DMS114 treated with DMSO at 0.1 percent for 48 hours (cell line): Measurements from ENCODE around the gene SCAF4.

ENCODE experiments used
- DNase-seq: peaks from one replicate; lab custom pipeline; 2025; ENCODE audit not compliant: unreplicated experiment; lab: John Stamatoyannopoulos, UW

Gene SCAF4

GRCh38 chr21:31714741-31715365 lies 17.1 kb downstream of the SCAF4 start:
- no peak for DNase-seq

- no peak for DNase-seq
Observed at GRCh38 chr21:31713973-31714740, 17.8 kb downstream of the SCAF4 start.

- DNase-seq = no peak
Observed at GRCh38 chr21:31713115-31713514, 18.8 kb downstream of the SCAF4 start.

GRCh38 chr21:31711745-31712285 lies 20.1 kb downstream of the SCAF4 start:
- no peak for DNase-seq

- no peak for DNase-seq
Observed at GRCh38 chr21:31711326-31711725, 20.6 kb downstream of the SCAF4 start.

DNA sequence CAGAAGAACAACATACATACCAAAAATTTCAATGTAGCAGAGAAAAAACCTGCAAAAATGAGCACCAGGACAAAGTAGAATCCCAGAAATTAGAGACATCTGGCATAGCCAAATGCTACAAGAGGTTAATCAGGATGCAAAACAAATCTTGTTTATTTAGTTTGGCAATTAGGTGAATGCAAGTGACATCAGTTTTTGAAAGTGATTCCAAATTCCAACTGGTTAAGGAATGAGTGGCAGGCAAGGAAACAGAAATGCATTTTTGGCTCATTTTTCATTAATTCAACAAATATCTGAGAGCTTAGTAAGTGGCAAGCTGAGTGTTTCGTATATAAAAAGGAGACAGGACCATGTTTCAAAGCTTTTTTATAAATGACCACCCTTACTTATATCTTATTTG lies 21.3 kb downstream of the SCAF4 start:
- DNase-seq = no peak

- no peak for DNase-seq
Observed at GRCh38 chr21:31708541-31708940, 23.4 kb downstream of the SCAF4 start.

DNA sequence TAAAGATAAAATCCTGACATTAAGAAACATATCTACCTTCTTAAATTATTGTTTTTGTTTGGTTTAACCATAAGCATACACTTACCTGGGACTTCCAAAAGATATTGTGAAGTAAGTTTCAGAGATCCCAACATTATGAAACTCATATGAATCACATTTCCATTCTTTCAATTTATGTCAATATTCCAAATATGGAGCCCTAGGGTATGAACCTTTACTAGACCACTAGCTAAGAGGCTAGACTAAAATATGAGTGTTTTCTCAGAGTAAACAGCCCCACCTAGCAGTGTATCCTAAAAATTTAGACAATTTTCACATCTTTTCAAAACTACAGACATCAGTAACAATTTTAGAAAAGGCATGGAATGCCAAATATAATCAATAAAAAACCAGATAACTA lies 24.4 kb downstream of the SCAF4 start:
- DNase-seq = no peak

- DNase-seq = no peak
Observed at GRCh38 chr21:31706562-31706961, 25.4 kb downstream of the SCAF4 start.

GRCh38 chr21:31700040-31700439 lies 31.9 kb downstream of the SCAF4 start:
- no peak for DNase-seq

DNA sequence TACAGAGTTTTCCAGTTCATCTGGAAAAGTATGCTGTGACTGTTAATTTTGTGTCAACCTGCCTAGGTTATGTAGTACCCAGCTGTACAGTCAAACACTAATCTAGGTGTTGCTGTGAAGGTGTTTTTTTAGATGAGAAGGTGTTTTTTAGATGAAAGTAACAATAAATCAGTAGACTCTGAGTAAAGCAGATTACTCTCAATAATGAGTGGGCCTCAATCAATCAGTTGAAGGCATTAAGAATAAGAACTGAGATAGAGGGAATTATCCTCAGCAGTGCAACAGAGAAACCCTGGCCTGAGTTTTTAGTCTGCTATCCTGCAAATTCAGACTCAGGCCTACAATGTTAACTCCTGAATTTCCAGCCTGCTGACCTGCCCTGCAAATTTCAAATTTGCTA lies 33.5 kb downstream of the SCAF4 start:
- DNase-seq = no peak

DNA sequence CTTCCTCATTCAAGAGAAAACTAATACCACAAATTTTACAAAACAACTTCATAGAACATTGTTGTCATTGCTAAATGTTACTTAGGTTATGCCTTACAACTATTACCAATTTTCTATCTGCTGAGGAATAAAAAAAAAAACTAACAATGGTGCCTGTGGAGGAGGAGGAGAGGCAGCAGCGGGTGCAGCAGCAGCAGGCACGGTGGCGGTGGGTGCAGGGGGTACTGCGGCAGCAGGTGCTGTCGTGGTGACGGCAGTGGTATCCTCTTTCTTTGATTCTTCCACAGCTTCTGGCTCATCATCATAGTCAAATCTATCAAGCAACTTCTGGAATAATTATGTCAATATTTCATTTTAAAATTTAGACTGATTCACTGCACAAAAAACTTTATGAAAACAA lies 35.5 kb downstream of the SCAF4 start:
- no peak for DNase-seq

- no peak for DNase-seq
Observed at GRCh38 chr21:31693222-31693621, 38.7 kb downstream of the SCAF4 start.

GRCh38 chr21:31688603-31689368 lies 43.1 kb downstream of the SCAF4 start:
- no peak for DNase-seq

- no peak for DNase-seq
Observed at GRCh38 chr21:31687108-31687507, 44.8 kb downstream of the SCAF4 start.

DNA sequence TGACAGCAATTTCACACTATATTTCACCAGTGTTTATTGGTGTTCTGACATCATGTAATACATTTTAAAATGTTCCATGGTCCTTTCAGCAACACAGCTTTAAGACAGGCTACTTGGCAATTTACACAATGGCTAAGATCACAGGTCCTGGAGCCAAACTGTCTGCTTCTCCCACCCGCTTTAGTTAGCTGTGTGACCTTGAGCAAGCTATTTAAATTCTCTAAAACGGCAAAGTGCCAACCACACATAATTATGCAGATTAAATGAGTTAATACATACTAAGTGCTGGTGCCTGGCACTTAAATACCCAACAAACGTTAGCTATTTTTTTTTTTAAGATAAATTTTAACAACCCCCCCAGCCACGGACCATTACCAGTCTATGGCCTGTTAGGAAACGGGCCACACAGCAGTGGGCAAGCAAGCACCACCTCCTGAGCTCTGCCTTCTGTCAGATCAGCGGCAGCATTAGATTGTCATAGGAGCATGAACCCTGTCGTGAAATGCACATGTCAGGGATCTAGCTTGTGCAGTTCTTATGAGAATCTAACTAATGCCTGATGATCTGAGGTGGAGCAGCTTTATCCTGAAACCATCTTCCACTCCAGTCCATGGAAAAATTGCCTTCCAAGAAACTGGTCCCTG lies 45.5 kb downstream of the SCAF4 start:
- no peak for DNase-seq

DNA sequence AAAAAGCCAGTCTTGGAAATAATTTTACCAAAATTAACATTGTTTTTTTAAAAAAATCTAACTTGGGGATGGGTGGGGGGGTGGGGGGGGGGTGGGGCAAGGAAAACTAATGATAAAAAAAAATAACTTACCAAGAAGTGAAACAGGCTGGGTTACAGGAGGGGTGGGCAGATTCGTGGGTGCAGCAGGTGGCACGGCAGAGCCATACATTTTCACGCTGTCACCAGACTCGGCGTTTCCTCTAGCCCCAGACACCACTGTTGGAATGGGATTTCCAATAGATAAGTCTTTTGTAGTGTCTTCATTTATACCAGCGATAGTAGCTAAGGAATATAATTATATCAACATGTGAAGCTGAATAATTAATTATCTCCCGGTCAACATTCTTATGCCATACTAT lies 47.0 kb downstream of the SCAF4 start:
- DNase-seq = no peak

DNA sequence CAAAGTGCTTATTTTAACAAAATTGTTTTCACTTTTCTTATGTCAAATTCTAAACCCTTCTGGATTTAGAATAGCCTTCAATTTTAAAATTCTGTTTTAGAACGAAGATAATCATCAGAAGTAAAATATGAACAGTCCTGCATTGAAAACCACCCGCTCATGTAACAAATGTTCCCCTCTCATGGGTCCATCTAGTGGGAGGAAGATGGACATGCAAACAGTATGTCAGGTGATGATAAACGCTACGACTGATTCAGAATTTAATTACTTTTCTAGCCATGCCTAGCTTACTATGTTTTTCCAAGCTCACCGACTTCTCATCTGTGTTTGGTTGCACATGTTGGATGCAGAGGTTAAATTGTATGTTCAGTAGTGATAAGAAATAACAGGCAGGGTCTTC lies 48.9 kb downstream of the SCAF4 start:
- no peak for DNase-seq

DNA sequence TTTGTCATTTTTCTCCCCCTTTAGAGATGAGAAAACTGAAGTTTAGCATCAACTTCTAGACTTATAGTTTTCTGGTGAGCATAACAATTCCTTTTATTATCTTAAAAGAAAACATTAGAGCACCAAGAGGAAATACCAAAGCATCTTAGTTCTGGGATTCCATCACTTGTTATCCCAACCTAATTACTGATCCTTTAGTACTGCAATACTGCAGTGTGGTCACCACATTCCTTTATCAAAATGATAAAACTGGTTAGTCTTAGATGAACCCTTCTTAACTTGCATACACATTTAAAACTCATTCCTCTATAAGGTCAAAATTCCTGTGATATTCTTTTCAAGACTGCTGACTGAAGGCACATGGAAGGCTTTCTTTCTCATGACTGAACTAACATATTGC lies 49.3 kb downstream of the SCAF4 start:
- no peak for DNase-seq

- no peak for DNase-seq
Observed at GRCh38 chr21:31678478-31678877, 53.4 kb downstream of the SCAF4 start.

DNA sequence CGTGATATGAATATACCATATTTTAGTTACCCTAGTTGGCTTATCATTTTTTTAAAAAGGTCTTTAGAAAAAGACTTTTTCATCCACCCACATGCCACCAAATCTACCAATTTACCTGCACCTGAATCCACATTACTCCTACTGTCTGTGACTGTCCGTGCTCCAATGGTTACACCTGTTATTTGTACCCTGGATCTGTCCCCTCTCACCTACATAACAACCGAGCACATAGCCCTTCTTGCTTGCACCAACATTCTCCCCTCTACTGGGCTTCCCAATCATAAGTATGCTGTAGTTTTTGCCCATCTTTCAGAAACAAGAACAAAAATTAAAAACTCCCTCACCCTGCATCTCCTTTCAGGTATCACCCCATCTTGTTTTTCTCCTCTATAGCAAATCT lies 54.9 kb downstream of the SCAF4 start:
- DNase-seq = no peak
